Stomach (tissue), 9 donors: ENCODE measurements around the gene COL5A1. TPM values are rescaled to one million over a fixed set of nuclear protein-coding genes. Genes with fewer than 3 reads are reported as not detected.

ENCODE experiments used
- DNase-seq, 2 donors: peaks; one replicate each; pipeline versions ENCODE4 v3.0.0 to v3.0.0-alpha.2; 2013 to 2019
- H3K27ac ChIP-seq, 5 donors: fragments of 200-600 bp in 4 of 5; sonication (generic) in 4 of 5; one replicate each; pipeline ENCODE4 v1.5.1; 2013 to 2019; ENCODE audit warnings: mild to moderate bottlenecking in 1 of 5, moderate library complexity in 1 of 5
- H3K27me3 ChIP-seq, 3 donors: fragments of 200-600 bp; sonication (generic); one replicate each; pipeline ENCODE4 v1.5.1; 2017 to 2019; ENCODE audit warnings: mixed run types in 1 of 3
- H3K36me3 ChIP-seq, 4 donors: fragments of 200-600 bp; sonication (generic); 1 replicate in 3 of 4; 2 replicates in 1 of 4; pipeline ENCODE4 v1.5.1; 2016 to 2019
- H3K4me1 ChIP-seq, 4 donors: fragments of 200-600 bp; sonication (generic); one replicate each; pipeline ENCODE4 v1.5.1; 2016 to 2019
- H3K4me3 ChIP-seq, 4 donors: fragments of 200-600 bp; sonication (generic) in 3 of 4; one replicate each; pipeline ENCODE4 v1.5.1; 2016 to 2019; ENCODE audit warnings: mild to moderate bottlenecking in 1 of 4
- H3K9me3 ChIP-seq, 4 donors: fragments of 200-600 bp; sonication (generic); one replicate each; pipeline ENCODE4 v1.5.1; 2016 to 2019
- CTCF ChIP-seq, 7 experiments: fragments of 450-650 bp in 4 of 7; fragments of 200-600 bp in 3 of 7; sonication (generic) in 3 of 7; IDR thresholded peaks; one replicate each; pipeline ENCODE4 v1.5.1; 2016 to 2019; ENCODE audit warnings: antibody characterized with exemption in 7 of 7, control low read depth in 2 of 7, mild to moderate bottlenecking in 1 of 7
- EP300 ChIP-seq: sonication (generic); formaldehyde crosslinking; IDR thresholded peaks from one replicate; pipeline ENCODE4 v1.6.1; 2017; ENCODE audit warnings: antibody characterized with exemption
- POLR2A ChIP-seq, 4 donors: fragments of 450-650 bp; IDR thresholded peaks; one replicate each; pipeline ENCODE4 v1.6.1; 2016; ENCODE audit warnings: antibody characterized with exemption in 4 of 4, control low read depth in 2 of 4, mild to moderate bottlenecking in 1 of 4, moderate library complexity in 1 of 4
- POLR2AphosphoS5 ChIP-seq, 3 donors: sonication (generic); formaldehyde crosslinking; IDR thresholded peaks; one replicate each; pipeline ENCODE4 v1.6.1; 2016; ENCODE audit warnings: antibody characterized with exemption in 3 of 3
- WGBS, 5 donors: extraction: QIAGEN DNeasy Blood & Tissue Kit in 3 of 5; methylation state at CpG; one replicate each; pipeline versions ENCODE4 v1.1.5 to v1.1.7; 2013 to 2018; 5-methylcytosine and 5-hydroxymethylcytosine counted together
- intact Hi-C: fragments of 100-400 bp; cut with DNase I; formaldehyde crosslinking; loops from one replicate; pipeline ENCODE4 v1.15.1; 2023; ENCODE audit warnings: low total_unique reads
- polyA plus RNA-seq, 3 donors: library from polyadenylated mRNA; stranded (reverse); fragments of 200-250 nt; gene quantifications; one replicate each; pipeline ENCODE4 v1.2.3, GENCODE V29; 2013
- total RNA-seq, 5 donors: library from RNA; depleted of rRNA; stranded (reverse); fragments of >200 nt; gene quantifications; one replicate each; pipeline versions ENCODE4 v1.1.0 to v1.2.3, GENCODE V29; 2014 to 2016
- donor health status: healthy with polysubstance abuse.
- donor health status: Bipolar disorder and iron deficiency.
- donor health status: healthy.

Gene COL5A1
- total and polyA plus RNA-seq, 8 donors, result 7.3 to 205 (median 26.4) TPM

DNA sequence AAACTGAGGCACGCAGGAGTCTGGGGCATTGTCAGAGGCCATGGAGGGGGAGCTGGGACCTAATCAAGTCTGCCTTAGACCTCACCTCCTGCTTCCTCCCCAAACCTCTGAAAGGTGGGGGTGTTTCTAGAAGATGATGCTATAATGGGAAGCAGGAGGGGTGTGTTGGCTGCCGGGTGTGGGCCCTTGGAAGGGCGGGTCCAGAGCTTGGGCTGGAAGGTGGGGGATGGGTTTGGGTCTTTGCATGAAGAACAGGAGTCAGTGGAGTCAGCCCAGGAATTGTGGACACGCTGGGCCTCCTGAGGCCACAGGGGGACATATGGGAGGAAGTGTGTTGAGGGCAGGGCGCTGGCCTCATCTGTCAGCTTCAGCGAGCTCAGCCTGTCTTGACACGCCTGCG, 138.0 kb downstream of the COL5A1 start:
- intact Hi-C loops, result no loop called here
- Histone ChIP-seq H3K9me3 (no peaks in the 10 kb centered on the region), H3K4me3 (no peak overlapping the region), H3K4me1 (peaks cover 0 to 60% (median 25%) of the 10 kb centered on the region in 4 donors), H3K27ac (no peak overlapping the region), H3K27me3 (no peaks in the 10 kb centered on the region), H3K36me3 (peaks cover 0 to 37% (median 18%) of the 10 kb centered on the region in 4 donors)
- WGBS, 5 donors, result 73 to 89% (median 83%) methylated on average over 8 of the region's 8 CpGs
- TF ChIP-seq POLR2A (IDR thresholded peaks at IDR 0.05) (no peak), EP300 (no peak), POLR2AphosphoS5 (IDR thresholded peaks at IDR 0.05) (no peak), CTCF (IDR thresholded peaks at IDR 0.05) (no peak)
- no peak for DNase-seq

GRCh38 chr9:134781591-134782302, 140.1 kb downstream of the COL5A1 start:
- H3K36me3 ChIP-seq, result peaks cover 0 to 49% (median 26%) of the 10 kb centered on the region in 4 donors
- 65 to 77% (median 72%) methylated on average over 24 to 28 of the region's 28 CpGs for WGBS, 5 donors

GRCh38 chr9:134782921-134783698, 141.5 kb downstream of the COL5A1 start:
- H3K27ac ChIP-seq, result peak overlapping the region in 1 of 5 donors; percentile 29
- TF ChIP-seq EP300, result no peak
- TF ChIP-seq POLR2AphosphoS5 (IDR thresholded peaks at IDR 0.05), result no peak
- no peak for TF ChIP-seq POLR2A (IDR thresholded peaks at IDR 0.05)
- no peak for TF ChIP-seq CTCF (IDR thresholded peaks at IDR 0.05)
- peaks cover 0 to 35% (median 17%) of the 10 kb centered on the region in 4 donors for H3K4me1 ChIP-seq
- DNase-seq, result no peak
- peaks cover 0 to 57% (median 30%) of the 10 kb centered on the region in 4 donors for H3K36me3 ChIP-seq
- H3K27me3 ChIP-seq, result peaks cover 0 to 5% (median 4%) of the 10 kb centered on the region in 3 donors
- intact Hi-C loops, result no loop called here
- 68 to 82% (median 69%) methylated on average over 26 to 33 of the region's 33 CpGs for WGBS, 5 donors
- no peaks in the 10 kb centered on the region for H3K9me3 ChIP-seq
- H3K4me3 ChIP-seq, result no peak overlapping the region

More at GRCh38 chr9:134781591-134782302, 140.1 kb downstream of the COL5A1 start:
- intact Hi-C loops, result no loop called here
- no peak for DNase-seq
- Histone ChIP-seq H3K4me1 (peaks cover 0 to 47% (median 21%) of the 10 kb centered on the region in 4 donors), H3K27me3 (peaks cover 0 to 5% (median 4%) of the 10 kb centered on the region in 3 donors), H3K27ac (no peak overlapping the region), H3K4me3 (no peak overlapping the region), H3K9me3 (no peaks in the 10 kb centered on the region)
- TF ChIP-seq EP300, result no peak
- no peak for TF ChIP-seq POLR2AphosphoS5 (IDR thresholded peaks at IDR 0.05)
- no peak for TF ChIP-seq CTCF (IDR thresholded peaks at IDR 0.05)
- TF ChIP-seq POLR2A (IDR thresholded peaks at IDR 0.05), result no peak

DNA sequence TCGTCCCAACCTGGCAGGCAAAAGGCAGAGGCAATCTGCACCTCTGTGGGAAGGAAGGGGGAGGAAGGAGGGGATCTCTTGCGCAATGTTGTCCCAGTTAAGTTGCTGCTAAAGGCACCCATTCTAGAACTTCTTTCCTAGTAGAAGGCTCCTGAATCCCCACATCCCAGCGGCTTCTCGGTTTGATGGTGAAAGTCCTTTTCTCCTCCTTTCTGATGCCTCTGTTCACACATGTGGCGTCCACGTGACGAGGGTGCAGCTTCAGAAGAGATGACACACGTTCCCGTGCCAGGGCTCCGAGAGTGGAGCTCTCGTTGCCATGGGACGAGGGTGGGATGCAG, 142.1 kb downstream of the COL5A1 start:
- H3K27me3 ChIP-seq, result peaks cover 0 to 5% (median 4%) of the 10 kb centered on the region in 3 donors
- H3K36me3 ChIP-seq, result peaks cover 0 to 57% (median 30%) of the 10 kb centered on the region in 4 donors
- H3K4me1 ChIP-seq, result peaks cover 0 to 29% (median 15%) of the 10 kb centered on the region in 4 donors
- no peaks in the 10 kb centered on the region for H3K9me3 ChIP-seq
- no peak for DNase-seq
- H3K27ac ChIP-seq, result peak overlapping the region in 1 of 5 donors; percentile 29
- H3K4me3 ChIP-seq, result no peak overlapping the region
- TF ChIP-seq EP300 (no peak), POLR2AphosphoS5 (IDR thresholded peaks at IDR 0.05) (no peak), POLR2A (IDR thresholded peaks at IDR 0.05) (no peak), CTCF (IDR thresholded peaks at IDR 0.05) (no peak)
- intact Hi-C loops, result no loop called here
- WGBS, 5 donors, result 72 to 81% (median 76%) methylated on average over 12 of the region's 12 CpGs
